ENCODE data around the gene RAB11FIP4. TPM values are rescaled to one million over a fixed set of nuclear protein-coding genes. Genes with fewer than 3 reads are reported as not detected.

The RAB11FIP4 gene
- total RNA-seq, 1 experiment from 2014 or later = 15.1 TPM

GRCh38 chr17:31412511-31412910 is 21.0 kb downstream of the RAB11FIP4 start:
- H3K9ac ChIP-seq (ENCODE audit: low read length) = no peak overlapping the region
- H3K27ac ChIP-seq (ENCODE audit: low read depth, low read length) = no peak overlapping the region
- no peaks in the 10 kb centered on the region for H3K4me1 ChIP-seq (ENCODE audit: control insufficient read depth in 1 of 2, insufficient read depth in 2 of 2, low read length in 2 of 2)
- no peaks in the 10 kb centered on the region for H3K79me2 ChIP-seq (ENCODE audit: insufficient read depth, low read length)
- H3K9me2 ChIP-seq (ENCODE audit: insufficient read depth) = no peaks in the 10 kb centered on the region
- no peaks in the 10 kb centered on the region for H3K9me3 ChIP-seq (ENCODE audit: control insufficient read depth in 1 of 2, insufficient read depth in 1 of 2, low read depth in 1 of 2, low read length in 2 of 2)
- 0 out of 2 replicates have a peak, but pooled peaks cover 2% of the 10 kb centered on the region for H3K27me3 ChIP-seq (ENCODE audit: insufficient read depth, low read length)
- no peak overlapping the region for H3K4me3 ChIP-seq (replicated peaks in 1 of 2; ENCODE audit: low read depth in 1 of 2, low read length in 2 of 2)
- no TSS peak for BruUV-seq (replicated peaks)
- H3K4me2 ChIP-seq (ENCODE audit: low read length) = no peak overlapping the region
- H2AFZ ChIP-seq (ENCODE audit: low read depth, low read length, poor library complexity, severe bottlenecking) = no peak overlapping the region
- no peaks in the 10 kb centered on the region for H4K20me1 ChIP-seq (ENCODE audit: insufficient read depth)
- ChIA-PET RAD21 (ENCODE audit: low non-redundant PET in 1 of 2, low total read pairs in 2 of 2, uncharacterized antibody in 2 of 2, unreplicated experiment in 2 of 2) (no interaction called here), POLR2A (no interaction called here), CTCF (no interaction called here)
- no peak for DNase-seq (ENCODE audit: low read depth, low spot score)
- TF ChIP-seq MAX (IDR thresholded peaks at IDR 0.05) = no peak
- TF ChIP-seq ATF3 (IDR thresholded peaks at IDR 0.05) = no peak
- no peak for TF ChIP-seq ELF1 (IDR thresholded peaks at IDR 0.05; ENCODE audit: borderline replicate concordance, low read depth)
- TF ChIP-seq FOSL1 (IDR thresholded peaks at IDR 0.05; ENCODE audit: low read depth) = no peak
- no peak for TF ChIP-seq ZNF274 (IDR thresholded peaks at IDR 0.05; ENCODE audit: low read depth, low read length)
- no peak for TF ChIP-seq ZFX (IDR thresholded peaks at IDR 0.05)
- no peak for TF ChIP-seq CTCF (IDR thresholded peaks at IDR 0.05 in 2 of 3, conservative IDR thresholded peaks at IDR 0.05 in 1 of 3; ENCODE audit: borderline replicate concordance in 1 of 3, insufficient read depth in 1 of 3, low read depth in 2 of 3, low read length in 2 of 3)
- TF ChIP-seq CEBPB (IDR thresholded peaks at IDR 0.05; ENCODE audit: low read depth) = no peak
- no peak for TF ChIP-seq SP1 (IDR thresholded peaks at IDR 0.05; ENCODE audit: low read depth)
- TF ChIP-seq TCF7L2 (IDR thresholded peaks at IDR 0.05; ENCODE audit: borderline replicate concordance, extremely low read depth, insufficient read depth, insufficient read length) = no peak
- ATAC-seq = no peak
- H3K36me3 ChIP-seq (ENCODE audit: control insufficient read depth in 1 of 2, insufficient read depth in 2 of 2, low read length in 2 of 2) = no peaks in the 10 kb centered on the region
- intact Hi-C loops (cut with micrococcal nuclease) = no loop called here

All from HCT116 (cell line).